Thymus (tissue), 11 donors: ENCODE measurements around the gene ANKRD28. TPM values are rescaled to one million over a fixed set of nuclear protein-coding genes. Genes with fewer than 3 reads are reported as not detected.
"Not testable (repeated sequence)": the region's sequence is repeated elsewhere in the genome, so short reads cannot be mapped to it uniquely, and the experiment has no call there.

Experiments
- DNase-seq, 9 donors: peaks; one replicate each; pipeline ENCODE4 v3.0.0-alpha.2; 2013; ENCODE audit warnings: low spot score in 9 of 9, low read depth in 6 of 9, missing footprints in 1 of 9
- H3K27ac ChIP-seq, 2 donors: one replicate each; pipeline ENCODE4 v1.5.1; 2013; ENCODE audit warnings: control low read depth in 1 of 2, low read depth in 1 of 2, low read length in 1 of 2, mild to moderate bottlenecking in 1 of 2, moderate library complexity in 1 of 2
- H3K27me3 ChIP-seq, 2 donors: one replicate each; pipeline ENCODE4 v1.5.1; 2013; ENCODE audit warnings: low read length in 1 of 2; ENCODE audit not compliant: control insufficient read depth in 2 of 2, insufficient read depth in 1 of 2
- H3K36me3 ChIP-seq, 2 donors: one replicate each; pipeline ENCODE4 v1.5.1; 2013; ENCODE audit warnings: low read length in 1 of 2, mild to moderate bottlenecking in 1 of 2, moderate library complexity in 1 of 2; ENCODE audit not compliant: control insufficient read depth in 2 of 2, insufficient read depth in 2 of 2
- H3K4me1 ChIP-seq, 2 donors: one replicate each; pipeline ENCODE4 v1.5.1; 2013; ENCODE audit warnings: low read length in 2 of 2; ENCODE audit not compliant: control insufficient read depth in 2 of 2, insufficient read depth in 2 of 2
- H3K4me3 ChIP-seq, 2 donors: one replicate each; pipeline ENCODE4 v1.5.1; 2013; ENCODE audit warnings: low read length in 2 of 2, control low read depth in 1 of 2, mild to moderate bottlenecking in 1 of 2
- H3K9me3 ChIP-seq, 2 donors: one replicate each; pipeline ENCODE4 v1.5.1; 2013; ENCODE audit warnings: low read length in 1 of 2, mild to moderate bottlenecking in 1 of 2; ENCODE audit not compliant: control insufficient read depth in 2 of 2, insufficient read depth in 1 of 2
- WGBS: extraction: QIAGEN DNeasy Blood & Tissue Kit; methylation state at CpG from one replicate; pipeline ENCODE4 v1.1.7; 2013; 5-methylcytosine and 5-hydroxymethylcytosine counted together
- polyA plus RNA-seq: library from polyadenylated mRNA; stranded (reverse); fragments of 200-250 nt; gene quantifications from one replicate; pipeline ENCODE4 v1.2.3, GENCODE V29; 2013
- total RNA-seq: library from RNA; stranded (reverse); fragments of 120-200 nt; gene quantifications from one replicate; pipeline ENCODE4 v1.2.4, GENCODE V29; 2013
- donor health status: healthy.

ANKRD28 gene
- total and polyA plus RNA-seq, 2 donors, result 26.5 to 27.1 TPM

- Histone ChIP-seq H3K4me3 (no peak overlapping the region), H3K4me1 (no peaks in the 10 kb centered on the region), H3K27ac (no peak overlapping the region), H3K36me3 (peaks cover 6 to 15% of the 10 kb centered on the region in 2 donors), H3K27me3 (no peaks in the 10 kb centered on the region), H3K9me3 (no peaks in the 10 kb centered on the region)
- DNase-seq, result no peak
- over 99% methylated on average over 2 of the region's 2 CpGs for WGBS
These were observed 46.9 kb downstream of the ANKRD28 start for GRCh38 chr3:15750879-15751278.

GRCh38 chr3:15750143-15750542 lies 47.6 kb downstream of the ANKRD28 start:
- H3K27me3 ChIP-seq, result no peaks in the 10 kb centered on the region
- H3K36me3 ChIP-seq, result peaks cover 6 to 15% of the 10 kb centered on the region in 2 donors
- no peaks in the 10 kb centered on the region for H3K9me3 ChIP-seq
- no peak overlapping the region for H3K27ac ChIP-seq
- WGBS, result over 99% methylated on average over 3 of the region's 3 CpGs
- H3K4me3 ChIP-seq, result no peak overlapping the region
- H3K4me1 ChIP-seq, result no peaks in the 10 kb centered on the region
- no peak for DNase-seq

GRCh38 chr3:15745896-15746295 lies 51.9 kb downstream of the ANKRD28 start:
- not testable (repeated sequence) for H3K9me3 ChIP-seq, H3K4me3 ChIP-seq, H3K27ac ChIP-seq, DNase-seq, H3K27me3 ChIP-seq, H3K4me1 ChIP-seq
- 92% methylated on average over 2 of the region's 2 CpGs for WGBS
- peaks cover 6 to 12% of the 10 kb centered on the region in 2 donors for H3K36me3 ChIP-seq

GRCh38 chr3:15744176-15744575 lies 53.6 kb downstream of the ANKRD28 start:
- H3K27ac ChIP-seq, result no peak overlapping the region
- no peak for DNase-seq
- 98% methylated on average over 6 of the region's 6 CpGs for WGBS

GRCh38 chr3:15743587-15744009 lies 54.2 kb downstream of the ANKRD28 start:
- Histone ChIP-seq H3K4me1 (no peaks in the 10 kb centered on the region), H3K27ac (no peak overlapping the region), H3K9me3 (peaks cover 0 to 9% of the 10 kb centered on the region in 2 donors), H3K36me3 (no peaks in the 10 kb centered on the region), H3K27me3 (no peaks in the 10 kb centered on the region), H3K4me3 (no peak overlapping the region)
- DNase-seq, result no peak
- WGBS, result 95% methylated on average over 3 of the region's 3 CpGs

More at GRCh38 chr3:15744176-15744575, 53.6 kb downstream of the ANKRD28 start:
- Histone ChIP-seq H3K4me1 (no peaks in the 10 kb centered on the region), H3K9me3 (peaks cover 0 to 6% of the 10 kb centered on the region in 2 donors), H3K36me3 (no peaks in the 10 kb centered on the region), H3K4me3 (no peak overlapping the region), H3K27me3 (no peaks in the 10 kb centered on the region)

GRCh38 chr3:15742236-15742635 lies 55.5 kb downstream of the ANKRD28 start:
- DNase-seq, H3K27me3 ChIP-seq: not testable (repeated sequence)
- WGBS, result over 99% methylated on average over 20 of the region's 26 CpGs

GRCh38 chr3:15738616-15739005 lies 59.2 kb downstream of the ANKRD28 start:
- peaks cover 2 to 14% of the 10 kb centered on the region in 2 donors for H3K9me3 ChIP-seq
- H3K4me3 ChIP-seq, H3K27me3 ChIP-seq, H3K4me1 ChIP-seq, H3K27ac ChIP-seq, DNase-seq: not testable (repeated sequence)
- WGBS, result 96% methylated on average over 8 of the region's 11 CpGs
- H3K36me3 ChIP-seq, result peaks cover 3 to 11% of the 10 kb centered on the region in 2 donors

More at GRCh38 chr3:15742236-15742635, 55.5 kb downstream of the ANKRD28 start:
- not testable (repeated sequence) for H3K27ac ChIP-seq, H3K4me3 ChIP-seq, H3K4me1 ChIP-seq, H3K36me3 ChIP-seq
- peaks cover 2 to 14% of the 10 kb centered on the region in 2 donors for H3K9me3 ChIP-seq

GRCh38 chr3:15731024-15731423 lies 66.8 kb downstream of the ANKRD28 start:
- Histone ChIP-seq H3K27me3 (no peaks in the 10 kb centered on the region), H3K4me3 (no peak overlapping the region), H3K9me3 (no peaks in the 10 kb centered on the region), H3K27ac (no peak overlapping the region), H3K36me3 (peaks cover 0 to 16% of the 10 kb centered on the region in 2 donors), H3K4me1 (no peaks in the 10 kb centered on the region)
- WGBS, result over 99% methylated on average over 2 of the region's 2 CpGs
- no peak for DNase-seq

- Histone ChIP-seq H3K9me3 (no peaks in the 10 kb centered on the region), H3K36me3 (peaks cover 0 to 13% of the 10 kb centered on the region in 2 donors), H3K27ac (no peak overlapping the region), H3K27me3 (no peaks in the 10 kb centered on the region), H3K4me1 (no peaks in the 10 kb centered on the region), H3K4me3 (no peak overlapping the region)
- no peak for DNase-seq
These were observed 69.0 kb downstream of the ANKRD28 start for GRCh38 chr3:15728766-15729165.

GRCh38 chr3:15726881-15727280 lies 70.9 kb downstream of the ANKRD28 start:
- Histone ChIP-seq H3K27me3 (no peaks in the 10 kb centered on the region), H3K4me3 (no peak overlapping the region), H3K4me1 (no peaks in the 10 kb centered on the region), H3K9me3 (no peaks in the 10 kb centered on the region), H3K27ac (no peak overlapping the region), H3K36me3 (peaks cover 4 to 17% of the 10 kb centered on the region in 2 donors)
- no peak for DNase-seq
- over 99% methylated on average over 2 of the region's 2 CpGs for WGBS
